Uterus (tissue), 2 donors: ENCODE results near the gene SCD.

Source experiments
- POLR2A ChIP-seq, 2 donors: fragments of 450-650 bp; IDR thresholded peaks; one replicate each; pipeline ENCODE4 v1.6.1; 2016; ENCODE audit warnings: antibody characterized with exemption in 2 of 2, mild to moderate bottlenecking in 1 of 2, moderate library complexity in 1 of 2
- TF ChIP-seq, protein P1 (sequence below), 4 experiments: fragments of 200-600 bp in 2 of 4; fragments of 450-650 bp in 2 of 4; sonication (generic) in 2 of 4; IDR thresholded peaks; one replicate each; pipeline ENCODE4 v1.5.1; 2016 to 2019; ENCODE audit warnings: antibody characterized with exemption in 4 of 4, mild to moderate bottlenecking in 2 of 4, moderate library complexity in 1 of 4

DNA sequence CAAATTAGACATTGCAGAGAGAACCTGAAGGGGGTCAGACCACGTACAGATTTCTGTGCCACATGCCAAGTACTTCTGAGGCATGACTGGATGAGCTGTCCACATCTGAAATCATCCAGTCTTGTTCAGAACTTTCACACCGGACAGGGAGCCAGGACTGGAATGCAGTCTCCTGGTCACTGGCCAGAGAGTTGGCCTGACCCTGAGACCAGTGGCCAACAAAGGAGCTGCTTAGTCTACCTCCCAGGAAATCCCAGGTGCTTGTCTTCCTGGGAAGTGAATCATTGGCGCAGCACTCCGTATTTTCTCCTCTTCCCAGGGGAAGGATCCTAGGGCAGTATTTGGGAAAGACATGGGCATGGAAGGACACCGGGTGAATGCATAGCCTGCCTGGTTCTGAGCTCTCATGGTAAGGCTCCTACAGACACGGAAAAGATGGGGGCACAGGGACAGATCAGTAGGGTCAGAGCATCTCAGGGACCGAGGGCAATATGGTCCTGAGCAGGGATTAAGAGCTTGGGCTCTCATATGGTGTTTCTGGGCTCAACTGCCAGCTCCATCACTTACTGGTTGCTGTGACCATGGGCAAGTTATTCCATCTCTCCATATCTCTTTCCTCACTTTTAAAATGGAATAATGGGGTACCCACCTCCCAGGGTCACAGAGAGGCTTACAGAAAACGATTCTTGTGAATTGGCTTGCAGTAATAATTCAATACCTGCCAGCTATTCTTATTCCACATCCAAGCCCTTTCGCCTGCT, 1.3 kb upstream of the SCD start:
- TF ChIP-seq, protein P1, sequence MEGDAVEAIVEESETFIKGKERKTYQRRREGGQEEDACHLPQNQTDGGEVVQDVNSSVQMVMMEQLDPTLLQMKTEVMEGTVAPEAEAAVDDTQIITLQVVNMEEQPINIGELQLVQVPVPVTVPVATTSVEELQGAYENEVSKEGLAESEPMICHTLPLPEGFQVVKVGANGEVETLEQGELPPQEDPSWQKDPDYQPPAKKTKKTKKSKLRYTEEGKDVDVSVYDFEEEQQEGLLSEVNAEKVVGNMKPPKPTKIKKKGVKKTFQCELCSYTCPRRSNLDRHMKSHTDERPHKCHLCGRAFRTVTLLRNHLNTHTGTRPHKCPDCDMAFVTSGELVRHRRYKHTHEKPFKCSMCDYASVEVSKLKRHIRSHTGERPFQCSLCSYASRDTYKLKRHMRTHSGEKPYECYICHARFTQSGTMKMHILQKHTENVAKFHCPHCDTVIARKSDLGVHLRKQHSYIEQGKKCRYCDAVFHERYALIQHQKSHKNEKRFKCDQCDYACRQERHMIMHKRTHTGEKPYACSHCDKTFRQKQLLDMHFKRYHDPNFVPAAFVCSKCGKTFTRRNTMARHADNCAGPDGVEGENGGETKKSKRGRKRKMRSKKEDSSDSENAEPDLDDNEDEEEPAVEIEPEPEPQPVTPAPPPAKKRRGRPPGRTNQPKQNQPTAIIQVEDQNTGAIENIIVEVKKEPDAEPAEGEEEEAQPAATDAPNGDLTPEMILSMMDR (IDR thresholded peaks at IDR 0.05), result no peak
- no peak for TF ChIP-seq POLR2A (IDR thresholded peaks at IDR 0.05)
